Astrocyte (in vitro differentiated cells and primary cell): Measurements from ENCODE around the gene FAM222A. TPM values are rescaled to one million over a fixed set of nuclear protein-coding genes. Genes with fewer than 3 reads are reported as not detected.
A peak's percentile ranks its signal among the peaks of the same experiment; 100 is the strongest.

Experiments
- DNase-seq: peaks from one replicate; pipeline ENCODE4 v3.0.0-alpha.2; 2010; ENCODE audit warnings: low read depth
- FAIRE-seq: peaks from 2 replicates; lab custom pipeline; 2011; peaks lifted over from hg19 to GRCh38; lab: Jason Lieb, UNC
- H2AFZ ChIP-seq: 2 replicates; pipeline ENCODE4 v1.6.0; 2012; ENCODE audit warnings: low read depth, low read length, inconsistent platforms
- H3K27ac ChIP-seq: 2 replicates; pipeline ENCODE4 v1.5.1; 2011; ENCODE audit warnings: low read depth, low read length, inconsistent platforms
- H3K27me3 ChIP-seq: 2 replicates; pipeline ENCODE4 v1.6.0; 2011; ENCODE audit warnings: low read length, inconsistent platforms; ENCODE audit not compliant: insufficient read depth
- H3K36me3 ChIP-seq: 2 replicates; pipeline ENCODE4 v1.5.1; 2011; ENCODE audit warnings: low read length, inconsistent platforms; ENCODE audit not compliant: insufficient read depth
- H3K4me1 ChIP-seq: 2 replicates; pipeline ENCODE4 v1.5.1; 2011; ENCODE audit warnings: low read length, inconsistent platforms; ENCODE audit not compliant: insufficient read depth
- H3K4me2 ChIP-seq: 2 replicates; pipeline ENCODE4 v1.6.0; 2012; ENCODE audit warnings: low read length, inconsistent platforms
- H3K4me3 ChIP-seq: 2 replicates; pipeline ENCODE4 v1.5.1; 2011; ENCODE audit warnings: low read depth, mild to moderate bottlenecking, low read length, inconsistent platforms; ENCODE audit not compliant: insufficient read depth
- H3K79me2 ChIP-seq: 2 replicates; pipeline ENCODE4 v1.6.0; 2012; ENCODE audit warnings: mild to moderate bottlenecking, low read length, inconsistent platforms; ENCODE audit not compliant: insufficient read depth
- H3K9ac ChIP-seq: 2 replicates; pipeline ENCODE4 v1.6.0; 2012; ENCODE audit warnings: mild to moderate bottlenecking, low read length, inconsistent platforms
- H3K9me3 ChIP-seq: 2 replicates; pipeline ENCODE4 v1.5.1; 2012; ENCODE audit warnings: low read depth, mild to moderate bottlenecking, low read length, inconsistent platforms; ENCODE audit not compliant: insufficient read depth
- H4K20me1 ChIP-seq: 2 replicates; pipeline ENCODE4 v1.6.0; 2012; ENCODE audit warnings: low read length, inconsistent platforms; ENCODE audit not compliant: insufficient read depth
- H3K27ac Mint-ChIP-seq: one replicate; pipeline ENCODE4 v1.8.0; 2021; ENCODE audit warnings: mild to moderate bottlenecking, mixed read lengths; ENCODE audit not compliant: unreplicated experiment
- H3K27me3 Mint-ChIP-seq: one replicate; pipeline ENCODE4 v1.8.0; 2021; ENCODE audit warnings: low read depth, mixed read lengths; ENCODE audit not compliant: unreplicated experiment
- H3K36me3 Mint-ChIP-seq: one replicate; pipeline ENCODE4 v1.8.0; 2021; ENCODE audit warnings: low read depth, mixed read lengths; ENCODE audit not compliant: unreplicated experiment
- H3K4me1 Mint-ChIP-seq: one replicate; pipeline ENCODE4 v1.8.0; 2021; ENCODE audit warnings: low read depth, mixed read lengths; ENCODE audit not compliant: unreplicated experiment
- H3K4me3 Mint-ChIP-seq: one replicate; pipeline ENCODE4 v1.8.0; 2021; ENCODE audit warnings: mild to moderate bottlenecking, moderate library complexity, mixed read lengths; ENCODE audit not compliant: unreplicated experiment
- H3K9me3 Mint-ChIP-seq: one replicate; pipeline ENCODE4 v1.8.0; 2021; ENCODE audit warnings: mild to moderate bottlenecking, mixed read lengths; ENCODE audit not compliant: unreplicated experiment
- EZH2 ChIP-seq: IDR thresholded peaks from 2 replicates; pipeline ENCODE4 v1.6.1; 2012; ENCODE audit warnings: mild to moderate bottlenecking, low read length, inconsistent platforms; ENCODE audit not compliant: insufficient read depth
- total RNA-seq: library from RNA; stranded (reverse); gene quantifications from 2 replicates; pipeline ENCODE4 v1.2.1, GENCODE V29; 2021
- TF ChIP-seq, protein P1 (sequence below): IDR thresholded peaks from 2 replicates; pipeline ENCODE4 v1.5.1; 2011; ENCODE audit warnings: low read depth, mild to moderate bottlenecking, inconsistent platforms, low read length, moderate library complexity; ENCODE audit not compliant: insufficient read depth

FAM222A gene
- total RNA-seq, 1 donor from 2014 or later, result 1.2 TPM

DNA sequence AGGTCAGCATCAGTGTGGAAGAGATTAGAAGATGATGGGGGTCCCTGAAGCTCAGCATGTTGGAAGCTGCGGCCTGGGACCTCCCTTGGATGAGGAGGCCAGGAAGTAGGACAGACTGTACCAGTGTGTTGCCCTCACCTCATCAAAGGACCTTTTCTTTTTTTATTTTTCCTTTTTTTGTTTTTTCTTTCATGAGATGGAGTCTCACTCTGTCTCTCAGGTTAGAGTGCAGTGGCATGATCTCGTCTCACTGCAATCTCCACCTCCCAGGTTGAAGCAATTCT, 16.4 kb upstream of the FAM222A start:
- no peak overlapping the region for H3K9ac ChIP-seq
- no peaks in the 10 kb centered on the region for H3K79me2 ChIP-seq
- Mint-ChIP-seq H3K4me3 (no peak overlapping the region), H3K27ac (no peak overlapping the region), H3K27me3 (peaks cover 19% of the 10 kb centered on the region), H3K36me3 (no peaks in the 10 kb centered on the region), H3K4me1 (no peaks in the 10 kb centered on the region), H3K9me3 (no peaks in the 10 kb centered on the region)
- peaks cover 13% of the 10 kb centered on the region for H3K27me3 ChIP-seq
- DNase-seq (no peak), FAIRE-seq (no peak)
- H2AFZ ChIP-seq, result no peak overlapping the region
- no peak overlapping the region for H3K4me3 ChIP-seq
- H3K27ac ChIP-seq, result no peak overlapping the region
- H3K36me3 ChIP-seq, result no peaks in the 10 kb centered on the region
- peaks cover 3% of the 10 kb centered on the region for H3K4me1 ChIP-seq
- H4K20me1 ChIP-seq, result no peaks in the 10 kb centered on the region
- TF ChIP-seq, protein P1, sequence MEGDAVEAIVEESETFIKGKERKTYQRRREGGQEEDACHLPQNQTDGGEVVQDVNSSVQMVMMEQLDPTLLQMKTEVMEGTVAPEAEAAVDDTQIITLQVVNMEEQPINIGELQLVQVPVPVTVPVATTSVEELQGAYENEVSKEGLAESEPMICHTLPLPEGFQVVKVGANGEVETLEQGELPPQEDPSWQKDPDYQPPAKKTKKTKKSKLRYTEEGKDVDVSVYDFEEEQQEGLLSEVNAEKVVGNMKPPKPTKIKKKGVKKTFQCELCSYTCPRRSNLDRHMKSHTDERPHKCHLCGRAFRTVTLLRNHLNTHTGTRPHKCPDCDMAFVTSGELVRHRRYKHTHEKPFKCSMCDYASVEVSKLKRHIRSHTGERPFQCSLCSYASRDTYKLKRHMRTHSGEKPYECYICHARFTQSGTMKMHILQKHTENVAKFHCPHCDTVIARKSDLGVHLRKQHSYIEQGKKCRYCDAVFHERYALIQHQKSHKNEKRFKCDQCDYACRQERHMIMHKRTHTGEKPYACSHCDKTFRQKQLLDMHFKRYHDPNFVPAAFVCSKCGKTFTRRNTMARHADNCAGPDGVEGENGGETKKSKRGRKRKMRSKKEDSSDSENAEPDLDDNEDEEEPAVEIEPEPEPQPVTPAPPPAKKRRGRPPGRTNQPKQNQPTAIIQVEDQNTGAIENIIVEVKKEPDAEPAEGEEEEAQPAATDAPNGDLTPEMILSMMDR, result no peak
- TF ChIP-seq EZH2, result no peak
- H3K4me2 ChIP-seq, result no peak overlapping the region
- no peaks in the 10 kb centered on the region for H3K9me3 ChIP-seq

DNA sequence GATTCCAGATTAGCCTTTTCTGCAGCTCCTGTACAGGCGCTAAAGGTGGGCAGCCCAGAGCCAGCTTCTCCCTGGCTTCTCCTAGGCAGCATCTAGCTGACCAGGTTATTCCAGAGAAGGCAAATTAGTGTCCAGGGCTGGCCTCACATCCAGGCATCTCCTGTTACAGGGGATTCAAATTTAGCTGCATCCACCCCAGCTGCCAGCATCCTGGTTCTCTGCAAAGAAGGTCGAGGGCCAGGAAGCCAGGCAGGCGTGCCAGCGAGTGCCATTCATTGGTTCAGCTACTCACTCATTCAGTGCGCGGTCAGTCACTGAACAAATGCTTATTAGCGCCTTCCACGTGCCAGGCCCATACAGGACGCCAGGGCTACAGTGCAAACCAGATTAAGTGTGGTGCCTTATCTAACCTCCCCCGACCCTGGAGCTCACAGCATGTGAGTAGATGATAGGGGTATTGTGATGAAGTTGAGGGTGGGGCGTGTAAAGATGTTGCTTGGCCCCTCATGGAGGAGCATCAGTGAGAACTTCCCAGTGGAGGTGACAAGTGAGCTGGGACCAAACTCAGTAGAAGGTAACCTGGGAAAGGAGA, 15.7 kb upstream of the FAM222A start:
- H3K4me1 Mint-ChIP-seq, result no peaks in the 10 kb centered on the region
- H3K4me3 Mint-ChIP-seq, result no peak overlapping the region
- Histone ChIP-seq H3K27me3 (peaks cover 9% of the 10 kb centered on the region), H3K36me3 (no peaks in the 10 kb centered on the region), H3K9me3 (no peaks in the 10 kb centered on the region), H3K4me1 (peaks cover 3% of the 10 kb centered on the region), H3K4me3 (no peak overlapping the region), H3K27ac (no peak overlapping the region), H3K79me2 (no peaks in the 10 kb centered on the region), H4K20me1 (no peaks in the 10 kb centered on the region), H2AFZ (peak overlapping the region; percentile 18), H3K9ac (no peak overlapping the region), H3K4me2 (no peak overlapping the region)
- peaks cover 12% of the 10 kb centered on the region for H3K27me3 Mint-ChIP-seq
- TF ChIP-seq EZH2, result no peak
- TF ChIP-seq, protein P1, result no peak
- H3K9me3 Mint-ChIP-seq, result no peaks in the 10 kb centered on the region
- no peak for FAIRE-seq
- H3K27ac Mint-ChIP-seq, result no peak overlapping the region
- DNase-seq, result no peak
- H3K36me3 Mint-ChIP-seq, result no peaks in the 10 kb centered on the region

DNA sequence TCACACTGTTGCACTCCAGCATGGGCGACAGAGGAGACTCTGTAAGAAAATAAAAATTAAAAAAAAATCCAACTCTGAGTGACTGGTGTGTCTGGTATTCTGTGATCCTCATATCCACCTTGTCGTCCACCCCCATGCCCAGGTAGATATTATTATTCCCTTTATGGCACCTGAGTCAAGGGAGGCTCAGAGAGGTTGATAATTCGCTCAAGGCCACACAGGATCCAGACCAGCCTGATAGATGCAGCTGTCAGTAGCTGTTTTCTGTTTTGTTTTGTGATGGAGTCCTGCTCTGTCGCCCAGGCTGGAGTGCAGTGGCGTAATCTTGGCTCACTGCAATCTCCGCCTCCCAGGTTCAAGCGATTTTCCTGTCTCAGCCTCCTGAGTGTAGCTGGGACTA, 14.8 kb upstream of the FAM222A start:
- H3K4me3 Mint-ChIP-seq, result no peak overlapping the region
- FAIRE-seq, result no peak
- peaks cover 3% of the 10 kb centered on the region for H3K4me1 ChIP-seq
- H3K27ac Mint-ChIP-seq, result no peak overlapping the region
- no peak overlapping the region for H3K4me3 ChIP-seq
- no peak overlapping the region for H3K9ac ChIP-seq
- H3K4me1 Mint-ChIP-seq, result no peaks in the 10 kb centered on the region
- no peaks in the 10 kb centered on the region for H3K9me3 ChIP-seq
- no peak overlapping the region for H3K4me2 ChIP-seq
- H3K27me3 ChIP-seq, result peaks cover 3% of the 10 kb centered on the region
- no peak for TF ChIP-seq EZH2
- TF ChIP-seq, protein P1, result no peak
- H4K20me1 ChIP-seq, result no peaks in the 10 kb centered on the region
- no peak overlapping the region for H3K27ac ChIP-seq
- no peak overlapping the region for H2AFZ ChIP-seq
- H3K9me3 Mint-ChIP-seq, result no peaks in the 10 kb centered on the region
- no peak for DNase-seq
- H3K27me3 Mint-ChIP-seq, result peaks cover 8% of the 10 kb centered on the region
- no peaks in the 10 kb centered on the region for H3K79me2 ChIP-seq
- no peaks in the 10 kb centered on the region for H3K36me3 Mint-ChIP-seq
- no peaks in the 10 kb centered on the region for H3K36me3 ChIP-seq
